PC-3 (cell line): Measurements from ENCODE around the gene CYB561A3. TPM values are rescaled to one million over a fixed set of nuclear protein-coding genes. Genes with fewer than 3 reads are reported as not detected.

Experiments
- ATAC-seq: fragments of 200-7000 bp; cut with Tn5 transposase; 2 replicates; pipeline ENCODE4 v1.9.1; 2020; ENCODE audit warnings: mild to moderate bottlenecking, moderate library complexity
- BruUV-seq: library from RNA; stranded (reverse); fragments of 400-500 nt; replicated peaks from 2 replicates; lab custom pipeline; 2021; lab: Mats Ljungman, UMichigan
- CTCF ChIA-PET: fragments of 300-600 bp; sonication (Branson Sonifier 250); formaldehyde crosslinking; loops from one replicate; lab custom pipeline; 2022; ENCODE audit warnings: antibody characterized with exemption; lab: Charles Lee
- POLR2A ChIA-PET: fragments of 300-600 bp; sonication (Branson Sonifier 250); formaldehyde crosslinking; loops from one replicate; lab custom pipeline; 2022; ENCODE audit warnings: antibody characterized with exemption; ENCODE audit not compliant: unreplicated experiment; lab: Charles Lee
- DNase-seq: peaks from one replicate; pipeline ENCODE4 v3.0.0-alpha.2; 2015
- H2AFZ ChIP-seq: fragments of 300-600 bp; sonication (generic); 2 replicates; pipeline ENCODE4 v1.6.0; 2016; ENCODE audit warnings: antibody characterized with exemption, low read length
- H3F3A ChIP-seq: fragments of 300-600 bp; sonication (generic); one replicate; pipeline ENCODE4 v1.6.0; 2017; ENCODE audit warnings: antibody characterized with exemption, low read length, control low read depth, mild to moderate bottlenecking; ENCODE audit not compliant: unreplicated experiment
- H3K27ac ChIP-seq: fragments of 300-600 bp; sonication (generic); 2 replicates; pipeline ENCODE4 v1.5.1; 2016; ENCODE audit warnings: mild to moderate bottlenecking, low read length
- H3K27me3 ChIP-seq: fragments of 300-600 bp; sonication (generic); 2 replicates; pipeline ENCODE4 v1.6.1; 2016; ENCODE audit warnings: low read length, mixed read lengths
- H3K36me3 ChIP-seq: fragments of 300-600 bp; sonication (generic); 2 replicates; pipeline ENCODE4 v1.6.1; 2016; ENCODE audit warnings: low read depth, mixed run types, low read length, mixed read lengths
- H3K4me1 ChIP-seq: fragments of 300-600 bp; sonication (generic); 2 replicates; pipeline ENCODE4 v1.5.1; 2016; ENCODE audit warnings: low read length; ENCODE audit not compliant: insufficient read depth
- H3K4me2 ChIP-seq: fragments of 300-600 bp; sonication (generic); 2 replicates; pipeline ENCODE4 v1.6.0; 2016; ENCODE audit warnings: low read length
- H3K4me3 ChIP-seq: fragments of 300-600 bp; sonication (generic); 2 replicates; pipeline ENCODE4 v1.5.1; 2016; ENCODE audit warnings: mild to moderate bottlenecking, low read length, mixed read lengths
- H3K79me2 ChIP-seq: fragments of 300-600 bp; sonication (generic); 2 replicates; pipeline ENCODE4 v1.6.1; 2017; ENCODE audit warnings: low read length, mixed read lengths
- H3K9ac ChIP-seq: fragments of 300-600 bp; sonication (generic); 2 replicates; pipeline ENCODE4 v1.6.0; 2016; ENCODE audit warnings: mild to moderate bottlenecking, low read length
- H3K9me2 ChIP-seq: fragments of 300-600 bp; sonication (generic); replicated peaks from 2 replicates; pipeline ENCODE4 v1.6.1; 2016; ENCODE audit warnings: mixed run types, low read length, mixed read lengths
- H3K9me3 ChIP-seq: fragments of 300-600 bp; sonication (generic); 2 replicates; pipeline ENCODE4 v1.6.1; 2016; ENCODE audit warnings: low read length, mixed read lengths
- H4K20me1 ChIP-seq: fragments of 300-600 bp; sonication (generic); 2 replicates; pipeline ENCODE4 v1.6.1; 2016; ENCODE audit warnings: low read length, mixed read lengths
- EZH2 ChIP-seq: fragments of 300-600 bp; sonication (generic); IDR thresholded peaks from one replicate; pipeline ENCODE4 v1.6.1; 2017; ENCODE audit warnings: antibody characterized with exemption, mild to moderate bottlenecking, low read length; ENCODE audit not compliant: unreplicated experiment
- EZH2phosphoT487 ChIP-seq: fragments of 300-600 bp; sonication (generic); IDR thresholded peaks from 2 replicates; pipeline ENCODE4 v1.6.1; 2018; ENCODE audit warnings: mild to moderate bottlenecking, antibody characterized with exemption, low read length, borderline replicate concordance
- intact Hi-C: fragments of 100-400 bp; cut with micrococcal nuclease; formaldehyde crosslinking; loops from 2 replicates; pipeline ENCODE4 v1.9.0; 2023
- total RNA-seq: library from RNA; depleted of rRNA; stranded (reverse); fragments of >200 nt; gene quantifications from 2 replicates; pipeline ENCODE4 v1.2.3, GENCODE V29; 2014
- TF ChIP-seq, protein P1 (sequence below): fragments of 300-600 bp; sonication (generic); conservative IDR thresholded peaks from 2 replicates; pipeline ENCODE4 v1.5.1; 2017; ENCODE audit warnings: antibody characterized with exemption, low read depth, mild to moderate bottlenecking, low read length

CYB561A3 gene
- total RNA-seq, 1 experiment from 2014 or later, result 51.2 TPM

DNA sequence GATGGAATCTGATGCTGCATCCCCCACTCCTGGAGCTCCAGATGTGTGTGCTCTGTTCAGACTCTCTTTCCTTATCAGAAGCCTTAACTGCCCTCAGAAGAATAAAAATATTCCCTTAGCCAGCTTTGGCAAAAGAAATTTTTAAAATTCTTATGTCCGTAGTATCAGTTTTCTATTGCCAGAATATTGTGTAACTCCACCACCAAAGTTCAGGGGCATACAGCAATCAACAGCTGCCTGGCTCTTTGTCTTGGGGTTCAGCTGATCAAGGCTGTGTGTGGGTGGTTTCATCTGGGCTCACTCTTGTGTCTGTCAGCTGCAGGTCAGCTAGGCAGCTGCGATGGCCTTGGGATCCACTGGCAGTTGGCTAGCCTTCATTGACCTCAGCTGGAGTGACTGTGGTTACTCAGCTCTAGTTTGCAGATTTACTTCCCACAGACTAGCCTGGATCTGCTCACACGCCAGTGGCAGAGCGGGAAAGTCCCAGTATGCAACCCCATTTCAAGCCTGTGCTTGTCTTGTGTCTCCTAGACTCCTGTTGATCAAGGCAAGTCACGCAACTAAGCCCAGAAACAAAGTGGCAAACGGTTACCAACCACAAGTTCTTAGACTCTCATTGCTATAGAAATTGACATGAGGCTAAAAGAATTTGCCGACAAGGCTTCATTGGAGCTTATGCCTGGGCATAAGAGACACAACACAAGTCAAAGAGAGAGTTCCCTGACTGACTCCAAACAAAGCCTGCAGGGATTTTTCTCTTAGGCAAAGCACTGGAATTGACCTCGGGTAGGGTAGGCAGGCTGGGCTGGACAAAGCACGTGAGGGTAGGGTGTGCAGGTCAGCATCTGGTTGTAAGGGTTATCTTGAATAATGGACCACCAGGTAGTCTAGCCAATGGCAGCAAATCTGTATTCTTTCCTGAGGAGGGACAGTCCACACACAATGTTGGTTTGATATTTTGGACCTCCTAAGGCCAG lies 8.0 kb upstream of the CYB561A3 start:
- CTCF ChIA-PET, result no interaction called here

DNA sequence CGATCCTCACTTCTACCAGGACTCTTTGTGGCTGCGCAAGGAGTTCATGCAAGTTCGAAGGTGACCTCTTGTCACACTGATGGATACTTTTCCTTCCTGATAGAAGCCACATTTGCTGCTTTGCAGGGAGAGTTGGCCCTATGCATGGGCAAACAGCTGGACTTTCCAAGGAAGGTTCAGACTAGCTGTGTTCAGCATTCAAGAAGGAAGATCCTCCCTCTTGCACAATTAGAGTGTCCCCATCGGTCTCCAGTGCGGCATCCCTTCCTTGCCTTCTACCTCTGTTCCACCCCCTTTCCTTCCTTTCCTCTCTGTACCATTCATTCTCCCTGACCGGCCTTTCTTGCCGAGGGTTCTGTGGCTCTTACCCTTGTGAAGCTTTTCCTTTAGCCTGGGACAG lies 7.0 kb upstream of the CYB561A3 start:
- H2AFZ ChIP-seq, result no peak overlapping the region
- no peak overlapping the region for H3K4me2 ChIP-seq
- intact Hi-C loops, result no loop called here
- no peaks in the 10 kb centered on the region for H4K20me1 ChIP-seq
- BruUV-seq, result no TSS peak
- TF ChIP-seq, protein P1, sequence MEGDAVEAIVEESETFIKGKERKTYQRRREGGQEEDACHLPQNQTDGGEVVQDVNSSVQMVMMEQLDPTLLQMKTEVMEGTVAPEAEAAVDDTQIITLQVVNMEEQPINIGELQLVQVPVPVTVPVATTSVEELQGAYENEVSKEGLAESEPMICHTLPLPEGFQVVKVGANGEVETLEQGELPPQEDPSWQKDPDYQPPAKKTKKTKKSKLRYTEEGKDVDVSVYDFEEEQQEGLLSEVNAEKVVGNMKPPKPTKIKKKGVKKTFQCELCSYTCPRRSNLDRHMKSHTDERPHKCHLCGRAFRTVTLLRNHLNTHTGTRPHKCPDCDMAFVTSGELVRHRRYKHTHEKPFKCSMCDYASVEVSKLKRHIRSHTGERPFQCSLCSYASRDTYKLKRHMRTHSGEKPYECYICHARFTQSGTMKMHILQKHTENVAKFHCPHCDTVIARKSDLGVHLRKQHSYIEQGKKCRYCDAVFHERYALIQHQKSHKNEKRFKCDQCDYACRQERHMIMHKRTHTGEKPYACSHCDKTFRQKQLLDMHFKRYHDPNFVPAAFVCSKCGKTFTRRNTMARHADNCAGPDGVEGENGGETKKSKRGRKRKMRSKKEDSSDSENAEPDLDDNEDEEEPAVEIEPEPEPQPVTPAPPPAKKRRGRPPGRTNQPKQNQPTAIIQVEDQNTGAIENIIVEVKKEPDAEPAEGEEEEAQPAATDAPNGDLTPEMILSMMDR, result no peak
- TF ChIP-seq EZH2phosphoT487 (no peak), EZH2 (no peak)
- ChIA-PET CTCF (no interaction called here), POLR2A (no interaction called here)
- no peak overlapping the region for H3K4me3 ChIP-seq
- H3K9me3 ChIP-seq, result peaks cover 16% of the 10 kb centered on the region
- no peak overlapping the region for H3K27ac ChIP-seq
- H3K79me2 ChIP-seq, result peaks cover 9% of the 10 kb centered on the region
- no peaks in the 10 kb centered on the region for H3F3A ChIP-seq
- no peaks in the 10 kb centered on the region for H3K9me2 ChIP-seq
- H3K27me3 ChIP-seq, result no peaks in the 10 kb centered on the region
- no peak overlapping the region for H3K9ac ChIP-seq
- DNase-seq (no peak), ATAC-seq (no peak)
- H3K36me3 ChIP-seq, result peaks cover 77% of the 10 kb centered on the region
- H3K4me1 ChIP-seq, result peaks cover 3% of the 10 kb centered on the region; the same call in 1 of the 2 replicates

More for the DNA sequence above, 8.0 kb upstream of the CYB561A3 start:
- Histone ChIP-seq H3K36me3 (peaks cover 67% of the 10 kb centered on the region), H3K27me3 (no peaks in the 10 kb centered on the region), H3K27ac (no peak overlapping the region), H3K9me3 (peaks cover 16% of the 10 kb centered on the region), H3K4me2 (no peak overlapping the region), H3F3A (no peaks in the 10 kb centered on the region), H3K9me2 (no peaks in the 10 kb centered on the region), H3K4me3 (no peak overlapping the region), H3K79me2 (no peaks in the 10 kb centered on the region), H4K20me1 (no peaks in the 10 kb centered on the region), H3K4me1 (no peaks in the 10 kb centered on the region), H3K9ac (no peak overlapping the region), H2AFZ (no peak overlapping the region)
- no peak for DNase-seq
- POLR2A ChIA-PET, result no interaction called here
- intact Hi-C loops, result no loop called here
- ATAC-seq, result no peak
- BruUV-seq, result no TSS peak
- TF ChIP-seq EZH2 (no peak), EZH2phosphoT487 (no peak)
- TF ChIP-seq, protein P1, result no peak

DNA sequence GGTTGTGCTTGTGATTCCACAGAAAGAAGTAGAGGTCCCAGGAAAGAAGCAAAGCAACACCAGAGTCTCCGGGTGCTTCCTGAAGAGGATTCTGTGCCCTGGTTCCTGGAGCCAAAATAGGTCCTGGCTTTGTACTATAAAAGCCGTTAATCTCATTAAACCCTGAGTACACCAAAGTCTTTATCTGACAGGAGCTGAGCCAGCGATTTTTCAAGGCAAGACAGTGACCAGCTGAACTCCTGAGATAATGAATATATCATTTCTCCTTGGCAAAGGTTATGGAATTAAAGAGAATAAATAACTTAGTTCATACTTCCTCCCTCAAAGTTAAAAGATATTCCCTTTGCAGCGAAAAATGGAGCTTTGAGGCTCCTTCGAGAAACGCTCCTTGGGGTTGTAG lies 5.7 kb upstream of the CYB561A3 start:
- Histone ChIP-seq H3K4me3 (no peak overlapping the region), H4K20me1 (no peaks in the 10 kb centered on the region), H3K4me2 (no peak overlapping the region), H3K79me2 (peaks cover 22% of the 10 kb centered on the region), H3K9me3 (peaks cover 6% of the 10 kb centered on the region), H3K9me2 (no peaks in the 10 kb centered on the region), H3K27me3 (no peaks in the 10 kb centered on the region), H3K27ac (no peak overlapping the region), H2AFZ (no peak overlapping the region), H3K4me1 (peaks cover 7% of the 10 kb centered on the region; the same call in 1 of the 2 replicates), H3F3A (no peaks in the 10 kb centered on the region), H3K9ac (no peak overlapping the region), H3K36me3 (peaks cover 68% of the 10 kb centered on the region)
- ChIA-PET CTCF (no interaction called here), POLR2A (no interaction called here)
- BruUV-seq, result no TSS peak
- intact Hi-C loops, result no loop called here
- TF ChIP-seq EZH2phosphoT487, result no peak
- no peak for TF ChIP-seq EZH2
- DNase-seq (no peak), ATAC-seq (no peak)
